C4-2B (cell line): ENCODE measurements around the gene SPATA7.
A peak's percentile ranks its signal among the peaks of the same experiment; 100 is the strongest.
"Not testable (repeated sequence)": the region's sequence is repeated elsewhere in the genome, so short reads cannot be mapped to it uniquely, and the experiment has no call there.

Experiments
- H3K27ac ChIP-seq: fragments of 450-650 bp; 2 replicates; pipeline ENCODE4 v1.5.1; 2017
- ZFX ChIP-seq: fragments of 450-650 bp; IDR thresholded peaks from 2 replicates; pipeline ENCODE4 v1.6.1; 2017
- TF ChIP-seq, protein P1 (sequence below): fragments of 450-650 bp; conservative IDR thresholded peaks from 2 replicates; pipeline ENCODE4 v1.5.1; 2017; ENCODE audit warnings: mild to moderate bottlenecking

The SPATA7 gene

DNA sequence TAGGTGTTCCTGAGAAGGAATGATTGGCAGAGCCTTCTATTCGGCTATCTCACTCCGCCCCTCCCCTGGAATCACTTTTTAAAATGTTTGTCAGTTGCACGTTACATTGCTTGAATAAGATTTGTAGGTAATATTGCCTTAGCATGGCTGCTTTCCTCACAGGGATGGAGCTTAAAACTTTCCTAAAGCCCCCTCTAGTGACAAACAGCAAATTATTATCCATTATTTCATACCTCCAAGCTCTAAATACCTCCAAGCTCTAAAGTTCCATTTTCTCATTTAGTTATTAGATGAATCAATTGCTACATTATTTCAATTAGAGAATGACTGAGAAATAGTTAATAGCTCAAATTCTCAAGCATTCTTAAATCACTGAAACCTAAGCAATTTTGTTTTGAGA, 5.1 kb upstream of the SPATA7 start:
- H3K27ac ChIP-seq = no peak overlapping the region
- TF ChIP-seq, protein P1, sequence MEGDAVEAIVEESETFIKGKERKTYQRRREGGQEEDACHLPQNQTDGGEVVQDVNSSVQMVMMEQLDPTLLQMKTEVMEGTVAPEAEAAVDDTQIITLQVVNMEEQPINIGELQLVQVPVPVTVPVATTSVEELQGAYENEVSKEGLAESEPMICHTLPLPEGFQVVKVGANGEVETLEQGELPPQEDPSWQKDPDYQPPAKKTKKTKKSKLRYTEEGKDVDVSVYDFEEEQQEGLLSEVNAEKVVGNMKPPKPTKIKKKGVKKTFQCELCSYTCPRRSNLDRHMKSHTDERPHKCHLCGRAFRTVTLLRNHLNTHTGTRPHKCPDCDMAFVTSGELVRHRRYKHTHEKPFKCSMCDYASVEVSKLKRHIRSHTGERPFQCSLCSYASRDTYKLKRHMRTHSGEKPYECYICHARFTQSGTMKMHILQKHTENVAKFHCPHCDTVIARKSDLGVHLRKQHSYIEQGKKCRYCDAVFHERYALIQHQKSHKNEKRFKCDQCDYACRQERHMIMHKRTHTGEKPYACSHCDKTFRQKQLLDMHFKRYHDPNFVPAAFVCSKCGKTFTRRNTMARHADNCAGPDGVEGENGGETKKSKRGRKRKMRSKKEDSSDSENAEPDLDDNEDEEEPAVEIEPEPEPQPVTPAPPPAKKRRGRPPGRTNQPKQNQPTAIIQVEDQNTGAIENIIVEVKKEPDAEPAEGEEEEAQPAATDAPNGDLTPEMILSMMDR = peak; percentile 39
- no peak for TF ChIP-seq ZFX

DNA sequence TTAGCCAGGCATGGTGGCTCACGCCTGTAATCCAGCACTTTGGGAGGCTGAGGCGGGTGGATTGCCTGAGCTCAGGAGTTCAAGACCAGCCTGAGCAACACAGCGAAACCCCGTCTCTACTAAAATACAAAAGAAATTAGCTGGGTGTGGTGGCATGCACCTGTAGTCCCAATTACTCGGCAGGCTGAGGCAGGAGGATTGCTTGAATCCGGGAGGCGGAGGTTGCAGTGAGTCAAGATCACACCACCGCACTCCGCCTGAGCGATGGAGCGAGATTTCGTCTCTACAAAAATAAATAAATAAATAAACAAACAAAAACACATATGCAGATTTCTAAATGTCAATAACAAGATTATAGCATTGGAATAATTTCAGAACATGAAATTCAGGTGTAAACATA, 3.8 kb upstream of the SPATA7 start:
- H3K27ac ChIP-seq = not testable (repeated sequence)

- H3K27ac ChIP-seq = no peak overlapping the region
These were observed 739 bp upstream of the SPATA7 start for GRCh38 chr14:88384718-88385117.

GRCh38 chr14:88386256-88386794, 868 bp downstream of the SPATA7 start:
- TF ChIP-seq, protein P1 = no peak
- no peak for TF ChIP-seq ZFX
- peak overlapping the region; percentile 76 for H3K27ac ChIP-seq

More at GRCh38 chr14:88384718-88385117, 739 bp upstream of the SPATA7 start:
- TF ChIP-seq, protein P1 = no peak
- TF ChIP-seq ZFX = no peak

GRCh38 chr14:88388741-88389282, 3.4 kb downstream of the SPATA7 start:
- no peak overlapping the region for H3K27ac ChIP-seq
- TF ChIP-seq, protein P1 = no peak
- TF ChIP-seq ZFX = no peak

GRCh38 chr14:88392609-88393008, 7.2 kb downstream of the SPATA7 start:
- no peak for TF ChIP-seq ZFX
- TF ChIP-seq, protein P1 = no peak
- no peak overlapping the region for H3K27ac ChIP-seq

DNA sequence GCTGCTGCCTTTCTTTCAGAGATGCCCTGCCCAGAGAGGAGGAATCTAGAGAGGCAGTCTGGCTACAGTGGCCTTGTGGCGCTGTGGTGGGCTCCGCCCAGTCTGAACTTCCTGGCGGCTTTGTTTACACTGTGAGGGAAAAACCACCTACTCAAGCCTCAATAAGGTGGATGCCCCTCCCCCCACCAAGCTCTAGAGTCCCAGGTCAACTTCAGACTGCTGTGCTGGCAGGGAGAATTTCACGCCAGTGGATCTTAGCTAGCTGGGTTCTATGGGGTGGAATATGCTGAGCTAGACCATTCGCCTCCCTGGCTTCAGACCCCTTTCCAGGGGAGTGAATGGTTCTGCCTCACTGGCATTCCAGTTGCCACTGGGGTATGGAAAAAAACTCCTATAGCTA, 25.6 kb downstream of the SPATA7 start:
- TF ChIP-seq, protein P1 = no peak
- no peak for TF ChIP-seq ZFX

DNA sequence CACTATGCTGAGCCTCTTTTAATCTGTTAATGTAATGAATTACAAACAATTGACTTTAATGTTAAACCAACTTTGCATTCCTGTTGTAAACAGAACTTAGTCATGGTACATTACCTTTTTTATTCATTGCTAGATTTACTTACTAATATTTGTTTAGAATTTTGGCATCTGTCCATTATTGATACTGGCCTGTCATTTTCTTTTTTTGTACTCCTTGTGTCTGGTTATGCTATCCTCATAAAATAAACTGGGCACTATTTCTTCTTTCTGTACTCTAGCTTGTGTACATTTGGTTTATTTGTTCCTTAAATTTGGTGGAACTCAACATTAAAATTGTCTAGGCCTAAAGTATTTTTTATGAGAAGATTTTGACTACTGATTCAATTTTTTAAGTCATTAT, 32.1 kb downstream of the SPATA7 start:
- TF ChIP-seq, protein P1 = no peak
- no peak for TF ChIP-seq ZFX
- peak overlapping the region; percentile 39; the same call in 1 of the 2 replicates for H3K27ac ChIP-seq

More for the DNA sequence above, 25.6 kb downstream of the SPATA7 start:
- no peak overlapping the region for H3K27ac ChIP-seq
